GM23248 (cell line): ENCODE data around the gene KCNQ5.

Experiments
- EZH2 ChIP-seq: fragments of 200-600 bp; sonication (generic); IDR thresholded peaks from 2 replicates; pipeline ENCODE4 v1.6.1; 2018; ENCODE audit warnings: antibody characterized with exemption, mild to moderate bottlenecking; ENCODE audit not compliant: insufficient read depth, poor library complexity, severe bottlenecking
- EZH2phosphoT487 ChIP-seq: fragments of 200-600 bp; sonication (generic); IDR thresholded peaks from 2 replicates; pipeline ENCODE4 v1.6.1; 2018; ENCODE audit warnings: antibody characterized with exemption, moderate library complexity, mild to moderate bottlenecking, low read depth; ENCODE audit not compliant: insufficient read depth

GRCh38 chr6:72955666-72956065 lies 333.8 kb downstream of the KCNQ5 start:
- TF ChIP-seq EZH2phosphoT487: no peak
- no peak for TF ChIP-seq EZH2
